GM12878 (cell line): ENCODE measurements around the gene NAGA. TPM values are rescaled to one million over a fixed set of nuclear protein-coding genes. Genes with fewer than 3 reads are reported as not detected.

Experiments used
- ATAC-seq: fragments of 200-7000 bp; cut with Tn5 transposase; 3 replicates; pipeline ENCODE4 v1.9.1; 2020; ENCODE audit warnings: mild to moderate bottlenecking, moderate library complexity
- BruUV-seq: library from RNA; stranded (reverse); fragments of 400-500 nt; replicated peaks from 2 replicates; lab custom pipeline; 2021; lab: Mats Ljungman, UMichigan
- CTCF ChIA-PET: fragments of 300-600 bp; sonication (Branson Sonifier 250); formaldehyde crosslinking; extraction: SDS; loops from one replicate; lab custom pipeline; 2021; ENCODE audit warnings: inconsistent platforms; lab: Yijun Ruan, JAX
- POLR2A ChIA-PET: fragments of 350-600 bp; formaldehyde crosslinking; extraction: SDS; loops from one replicate; lab custom pipeline; 2021; ENCODE audit warnings: inconsistent platforms; lab: Charles Lee
- RAD21 ChIA-PET: fragments of 300-600 bp; sonication (Branson Sonifier 250); formaldehyde crosslinking; loops from one replicate; lab custom pipeline; 2023; ENCODE audit warnings: antibody characterized with exemption; ENCODE audit not compliant: unreplicated experiment; lab: Charles Lee
- SMC1A ChIA-PET: fragments of 300-600 bp; sonication (Branson Sonifier 250); formaldehyde crosslinking; loops from one replicate; lab custom pipeline; 2023; ENCODE audit not compliant: unreplicated experiment, uncharacterized antibody; lab: Charles Lee
- DNase-seq: peaks from one replicate; pipeline ENCODE4 v3.0.0-alpha.2; 2011; ENCODE audit warnings: low read depth, low spot score
- FAIRE-seq: peaks from 3 replicates; lab custom pipeline; 2011; peaks lifted over from hg19 to GRCh38; lab: Jason Lieb, UNC
- H2AFZ ChIP-seq: 2 replicates; pipeline ENCODE4 v1.6.0; 2011; ENCODE audit warnings: low read depth, low read length, control low read depth; ENCODE audit not compliant: control insufficient read depth
- H3K27ac ChIP-seq: 2 replicates; pipeline ENCODE4 v1.5.1; 2011; ENCODE audit warnings: control low read depth; ENCODE audit not compliant: control insufficient read depth, insufficient read depth
- H3K27me3 ChIP-seq, 2 experiments: replicated peaks in 1 of 2; 2 replicates each; pipeline versions ENCODE4 v1.6.0 to v1.6.1; 2011; ENCODE audit warnings: low read length in 1 of 2; ENCODE audit not compliant: control insufficient read depth in 2 of 2, insufficient read depth in 2 of 2
- H3K36me3 ChIP-seq, 2 experiments: 2 replicates each; pipeline ENCODE4 v1.5.1; 2011; ENCODE audit warnings: low read length in 1 of 2; ENCODE audit not compliant: control insufficient read depth in 2 of 2, insufficient read depth in 2 of 2
- H3K4me1 ChIP-seq: 2 replicates; pipeline ENCODE4 v1.6.1; 2011; ENCODE audit warnings: mild to moderate bottlenecking, low read length, moderate library complexity, mixed read lengths; ENCODE audit not compliant: control insufficient read depth, insufficient read depth
- H3K4me2 ChIP-seq: 2 replicates; pipeline ENCODE4 v1.6.0; 2011; ENCODE audit warnings: control low read depth; ENCODE audit not compliant: control insufficient read depth, insufficient read depth
- H3K4me3 ChIP-seq: fragments of 200-600 bp; sonication (generic); 2 replicates; pipeline ENCODE4 v1.5.1; 2016
- H3K79me2 ChIP-seq: 2 replicates; pipeline ENCODE4 v1.6.0; 2011; ENCODE audit warnings: low read length; ENCODE audit not compliant: control insufficient read depth, insufficient read depth
- H3K9ac ChIP-seq: 2 replicates; pipeline ENCODE4 v1.8.0; 2011; ENCODE audit warnings: low read length, control low read depth, mixed read lengths; ENCODE audit not compliant: control insufficient read depth, insufficient read depth
- H3K9me3 ChIP-seq: replicated peaks from 3 replicates; pipeline ENCODE4 v1.5.1; 2011; ENCODE audit warnings: mild to moderate bottlenecking, low read length; ENCODE audit not compliant: control insufficient read depth, insufficient read depth
- H4K20me1 ChIP-seq: 2 replicates; pipeline ENCODE4 v1.6.0; 2011; ENCODE audit not compliant: control insufficient read depth, insufficient read depth
- BCL3 ChIP-seq: IDR thresholded peaks from 2 replicates; pipeline ENCODE4 v1.6.1; 2011; ENCODE audit warnings: borderline replicate concordance, low read depth, mild to moderate bottlenecking, moderate library complexity, low read length; ENCODE audit not compliant: insufficient read depth, poor library complexity, severe bottlenecking
- CBX5 ChIP-seq: sonication (generic); IDR thresholded peaks from 2 replicates; pipeline ENCODE4 v1.6.1; 2016; ENCODE audit warnings: low read depth, moderate library complexity, mild to moderate bottlenecking, inconsistent platforms
- CEBPZ ChIP-seq: fragments of 150-350 bp; IDR thresholded peaks from 2 replicates; pipeline ENCODE4 v1.6.1; 2016; ENCODE audit warnings: low read depth, low read length
- ESRRA ChIP-seq: IDR thresholded peaks from 2 replicates; pipeline ENCODE4 v1.6.1; 2012; ENCODE audit warnings: mild to moderate bottlenecking, low read length, improper control_type of control experiment
- NFXL1 ChIP-seq: fragments of 450-650 bp; IDR thresholded peaks from 2 replicates; pipeline ENCODE4 v1.6.1; 2017; ENCODE audit warnings: antibody characterized with exemption, mild to moderate bottlenecking, borderline replicate concordance
- NFYB ChIP-seq: IDR thresholded peaks from 2 replicates; pipeline ENCODE4 v1.6.1; 2011; ENCODE audit warnings: low read depth, mild to moderate bottlenecking, low read length, improper control_type of control experiment, moderate library complexity; ENCODE audit not compliant: insufficient read depth
- SUZ12 ChIP-seq: fragments of 200-600 bp; sonication (generic); IDR thresholded peaks from one replicate; pipeline ENCODE4 v1.6.1; 2018; ENCODE audit warnings: antibody characterized with exemption, mild to moderate bottlenecking; ENCODE audit not compliant: unreplicated experiment
- TBL1XR1 ChIP-seq: IDR thresholded peaks from 2 replicates; pipeline ENCODE4 v1.6.1; 2012; ENCODE audit warnings: low read depth, low read length, improper control_type of control experiment
- TCF7 ChIP-seq: IDR thresholded peaks from 2 replicates; pipeline ENCODE4 v1.6.1; 2014; ENCODE audit warnings: antibody characterized with exemption, borderline replicate concordance
- ZNF207 ChIP-seq: fragments of 450-650 bp; IDR thresholded peaks from 2 replicates; pipeline ENCODE4 v1.6.1; 2014; ENCODE audit warnings: antibody characterized with exemption, mild to moderate bottlenecking, borderline replicate concordance
- WGBS: methylation state at CpG from one replicate; pipeline ENCODE4 v1.1.6; 2016; ENCODE audit warnings: low lambda C conversion rate; ENCODE audit not compliant: insufficient replicate concordance, insufficient coverage; ENCODE audit errors: missing lambda C conversion rate; 5-methylcytosine and 5-hydroxymethylcytosine counted together
- in situ Hi-C: fragments of 300-500 bp; cut with MboI; formaldehyde crosslinking; loops from 9 replicates; pipeline ENCODE4 v1.14.3; 2018; ENCODE audit warnings: mixed read lengths
- intact Hi-C: fragments of 100-400 bp; cut with micrococcal nuclease; formaldehyde crosslinking; loops from one replicate; pipeline ENCODE4 v1.14.2; 2022; ENCODE audit not compliant: unreplicated experiment
- polyA plus RNA-seq, 11 experiments: library from polyadenylated mRNA; depleted of rRNA in 4 of 11; unstranded in 6 of 11; stranded (reverse) in 5 of 11; fragments of >200 nt; fragmentation: Nextera tagmentation in 4 of 11; fragmentation: Illumina TruSeq in 1 of 11; extraction: Ambion mirVana in 4 of 11; extraction: Trizol in 1 of 11; gene quantifications; 1 replicate in 1 of 11; 2 replicates in 10 of 11; pipeline versions ENCODE4 v1.2.1 to v1.2.3, GENCODE V29; 2011 to 2016; ENCODE audit warnings: inconsistent platforms in 2 of 11, missing spikeins in 2 of 11, low read depth in 1 of 11
- total RNA-seq, 4 experiments: library from RNA; depleted of rRNA in 3 of 4; stranded (reverse); fragments of >200 nt in 3 of 4; fragmentation: Illumina TruSeq in 1 of 4; extraction: Trizol in 1 of 4; gene quantifications; 2 replicates each; pipeline versions ENCODE4 v1.2.1 to v1.2.3, GENCODE V29; 2013 to 2021
- TF ChIP-seq, protein P1 (sequence below): fragments of 450-650 bp; IDR thresholded peaks from 2 replicates; pipeline ENCODE4 v1.6.1; 2014; ENCODE audit warnings: mild to moderate bottlenecking

The NAGA gene
- total and polyA plus RNA-seq, 10 of the 15 experiments (the other 5 are each of a cell fraction or from before 2014, with no cell fraction given), result 9.3 to 46.0 (median 33.2) TPM

DNA sequence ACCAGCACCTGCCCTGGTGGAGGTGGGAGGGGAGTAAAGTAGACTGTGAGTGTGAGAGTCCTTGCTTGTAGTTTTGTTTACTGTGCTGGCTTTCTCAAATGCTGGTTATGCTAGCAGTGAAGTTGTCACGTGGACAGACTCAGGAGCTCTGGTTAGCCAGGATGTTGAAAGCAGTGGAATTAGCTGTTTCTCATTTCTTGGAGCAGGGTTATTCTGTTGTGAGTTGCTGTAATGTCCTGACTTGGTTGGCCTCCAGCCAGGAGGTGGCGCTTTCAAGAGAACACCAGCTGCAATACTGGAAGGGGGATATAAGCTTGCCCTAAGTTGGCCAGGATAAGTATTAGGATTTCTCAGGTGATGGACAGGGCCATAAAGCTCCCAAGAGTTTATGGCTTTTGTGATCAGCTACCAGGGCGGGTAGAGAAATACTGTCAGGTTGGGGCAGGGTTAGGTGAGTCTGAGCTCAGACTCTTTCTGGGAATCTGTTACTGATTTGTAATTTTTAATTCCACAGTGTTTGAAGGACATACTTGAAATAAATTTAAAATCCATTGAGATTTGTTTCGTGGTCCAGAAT lies 46.3 kb upstream of the NAGA start:
- 79% methylated on average over 4 of the region's 4 CpGs for WGBS
- BruUV-seq, result no TSS peak
- Histone ChIP-seq H3K79me2 (no peaks in the 10 kb centered on the region), H3K9me3 (peaks cover 11% of the 10 kb centered on the region; the same call in 2 of the 3 replicates), H3K4me3 (no peak overlapping the region), H3K36me3 (no peaks in the 10 kb centered on the region), H2AFZ (no peak overlapping the region), H3K4me1 (peaks cover 7% of the 10 kb centered on the region; the same call in 1 of the 2 replicates), H4K20me1 (no peaks in the 10 kb centered on the region), H3K27ac (no peak overlapping the region), H3K9ac (no peak overlapping the region), H3K4me2 (no peak overlapping the region), H3K27me3 (no peaks in the 10 kb centered on the region)
- FAIRE-seq (no peak), ATAC-seq (no peak), DNase-seq (no peak)
- TF ChIP-seq NFXL1, result no peak
- TF ChIP-seq CBX5, result no peak
- no peak for TF ChIP-seq ESRRA
- no peak for TF ChIP-seq ZNF207
- no peak for TF ChIP-seq SUZ12
- no peak for TF ChIP-seq TCF7
- TF ChIP-seq CEBPZ, result no peak
- no peak for TF ChIP-seq TBL1XR1
- no peak for TF ChIP-seq BCL3
- TF ChIP-seq, protein P1, sequence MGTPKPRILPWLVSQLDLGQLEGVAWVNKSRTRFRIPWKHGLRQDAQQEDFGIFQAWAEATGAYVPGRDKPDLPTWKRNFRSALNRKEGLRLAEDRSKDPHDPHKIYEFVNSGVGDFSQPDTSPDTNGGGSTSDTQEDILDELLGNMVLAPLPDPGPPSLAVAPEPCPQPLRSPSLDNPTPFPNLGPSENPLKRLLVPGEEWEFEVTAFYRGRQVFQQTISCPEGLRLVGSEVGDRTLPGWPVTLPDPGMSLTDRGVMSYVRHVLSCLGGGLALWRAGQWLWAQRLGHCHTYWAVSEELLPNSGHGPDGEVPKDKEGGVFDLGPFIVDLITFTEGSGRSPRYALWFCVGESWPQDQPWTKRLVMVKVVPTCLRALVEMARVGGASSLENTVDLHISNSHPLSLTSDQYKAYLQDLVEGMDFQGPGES, result no peak
- TF ChIP-seq NFYB, result no peak
- ChIA-PET POLR2A (interaction anchor here (0.9 kb wide), 1 partner anchor 141 kb away, joined by 3 read pairs; no protein-coding TSS in a partner anchor), CTCF (interaction anchor here (0.7 to 3.0 kb wide), 10 partner anchors 14 to 326 kb away, joined by 3 to 14 read pairs (median 3); partner anchors contain the start of gene NDUFA6), SMC1A (interaction anchor here (0.7 to 1.5 kb wide), 3 partner anchors 8 to 149 kb away, joined by 3 to 4 read pairs (median 3); no protein-coding TSS in a partner anchor), RAD21 (no interaction called here)
- intact Hi-C loops (no loop called here), in situ Hi-C loops (no loop called here)
